HepG2 (cell line): ENCODE data around the gene STX1B. TPM values are rescaled to one million over a fixed set of nuclear protein-coding genes. Genes with fewer than 3 reads are reported as not detected.

ENCODE experiments used
- BCL3 ChIP-seq: sonication (generic); formaldehyde crosslinking; IDR thresholded peaks from 2 replicates; pipeline ENCODE4 v1.5.1; 2020; ENCODE audit warnings: mild to moderate bottlenecking, missing genetic modification reagents, moderate library complexity
- CERS6 ChIP-seq: sonication (generic); formaldehyde crosslinking; IDR thresholded peaks from 2 replicates; pipeline ENCODE4 v1.5.0; 2020; ENCODE audit warnings: missing genetic modification reagents
- CHD4 ChIP-seq: fragments of 200-600 bp; sonication (generic); IDR thresholded peaks from 2 replicates; pipeline ENCODE4 v1.7.0; 2017; ENCODE audit warnings: mild to moderate bottlenecking, low read length, borderline replicate concordance
- ELF1 ChIP-seq: sonication (generic); formaldehyde crosslinking; IDR thresholded peaks from 2 replicates; pipeline ENCODE4 v1.4.0; 2020; ENCODE audit warnings: missing genetic modification reagents
- ETV5 ChIP-seq: IDR thresholded peaks from 2 replicates; pipeline ENCODE4 v1.6.1; 2018; ENCODE audit warnings: missing biosample characterization, missing genetic modification reagents, inconsistent platforms, borderline replicate concordance
- FOXA1 ChIP-seq, 2 experiments: fragments of 450-650 bp in 1 of 2; sonication (generic) in 1 of 2; formaldehyde crosslinking in 1 of 2; IDR thresholded peaks; 2 replicates each; pipeline versions ENCODE4 v1.4.0 to v1.6.1; 2016 to 2020; ENCODE audit warnings: missing genetic modification reagents in 1 of 2
- GMEB1 ChIP-seq: sonication (generic); formaldehyde crosslinking; IDR thresholded peaks from 2 replicates; pipeline ENCODE4 v1.5.1; 2020; ENCODE audit warnings: missing genetic modification reagents, mild to moderate bottlenecking, borderline replicate concordance
- KDM5B ChIP-seq: sonication (generic); formaldehyde crosslinking; IDR thresholded peaks from 2 replicates; pipeline ENCODE4 v1.4.0; 2020; ENCODE audit warnings: missing genetic modification reagents, mild to moderate bottlenecking, borderline replicate concordance
- MBNL3 ChIP-seq: fragments of 250-450 bp; sonication (Bioruptor Pico); conservative IDR thresholded peaks from 2 replicates; pipeline ENCODE4 v1.8.0; 2022; ENCODE audit warnings: mild to moderate bottlenecking, inconsistent platforms
- MIXL1 ChIP-seq: IDR thresholded peaks from 2 replicates; pipeline ENCODE4 v1.6.1; 2016
- NFIC ChIP-seq: IDR thresholded peaks from 2 replicates; pipeline ENCODE4 v1.6.1; 2012; ENCODE audit warnings: mild to moderate bottlenecking, low read length, inconsistent platforms
- SKI ChIP-seq: fragments of 450-650 bp; IDR thresholded peaks from one replicate; pipeline ENCODE4 v1.6.1; 2018; ENCODE audit warnings: mild to moderate bottlenecking; ENCODE audit not compliant: partially characterized antibody
- SOX6 ChIP-seq, 2 experiments: fragments of 450-650 bp in 1 of 2; sonication (generic) in 1 of 2; formaldehyde crosslinking in 1 of 2; IDR thresholded peaks; 2 replicates each; pipeline versions ENCODE4 v1.4.0 to v1.6.1; 2017 to 2020; ENCODE audit warnings: antibody characterized with exemption in 1 of 2, mild to moderate bottlenecking in 1 of 2, missing genetic modification reagents in 1 of 2
- TBX2 ChIP-seq: sonication (generic); formaldehyde crosslinking; IDR thresholded peaks from 2 replicates; pipeline ENCODE4 v1.5.0; 2020; ENCODE audit warnings: missing genetic modification reagents, mild to moderate bottlenecking, borderline replicate concordance
- ZBTB37 ChIP-seq: sonication (generic); formaldehyde crosslinking; IDR thresholded peaks from 2 replicates; pipeline ENCODE4 v1.4.0; 2020; ENCODE audit warnings: mild to moderate bottlenecking, missing genetic modification reagents
- ZMYM3 ChIP-seq: sonication (generic); formaldehyde crosslinking; IDR thresholded peaks from 2 replicates; pipeline ENCODE4 v1.5.1; 2020; ENCODE audit warnings: mild to moderate bottlenecking, missing genetic modification reagents
- ZNF138 ChIP-seq: sonication (generic); formaldehyde crosslinking; IDR thresholded peaks from 2 replicates; pipeline ENCODE4 v1.5.0; 2020; ENCODE audit warnings: mild to moderate bottlenecking, low read depth, missing genetic modification reagents
- ZNF414 ChIP-seq: sonication (generic); formaldehyde crosslinking; IDR thresholded peaks from 2 replicates; pipeline ENCODE4 v1.5.0; 2020; ENCODE audit warnings: missing genetic modification reagents
- ZNF543 ChIP-seq: sonication (generic); formaldehyde crosslinking; IDR thresholded peaks from 2 replicates; pipeline ENCODE4 v1.4.0; 2020; ENCODE audit warnings: mild to moderate bottlenecking, missing genetic modification reagents
- ZSCAN25 ChIP-seq: sonication (generic); formaldehyde crosslinking; IDR thresholded peaks from 2 replicates; pipeline ENCODE4 v1.8.0; 2022; ENCODE audit warnings: mild to moderate bottlenecking, missing genetic modification reagents
- ZXDC ChIP-seq: sonication (generic); formaldehyde crosslinking; IDR thresholded peaks from 2 replicates; pipeline ENCODE4 v1.5.0; 2020; ENCODE audit warnings: mild to moderate bottlenecking, missing genetic modification reagents
- polyA plus RNA-seq, 8 experiments: library from polyadenylated mRNA; depleted of rRNA in 3 of 8; stranded (reverse) in 7 of 8; unstranded in 1 of 8; fragments of >200 nt; fragmentation: Illumina TruSeq in 4 of 8; extraction: Trizol in 4 of 8; gene quantifications; 2 replicates each; pipeline versions ENCODE4 v1.2.1 to v1.2.3, GENCODE V29; 2011 to 2016; ENCODE audit warnings: low read depth in 4 of 8, missing spikeins in 1 of 8, mixed read lengths in 1 of 8; ENCODE audit not compliant: insufficient read depth in 1 of 8
- total RNA-seq, 5 experiments: library from RNA; depleted of rRNA; stranded (reverse); fragments of >200 nt; fragmentation: Illumina TruSeq; extraction: Trizol; gene quantifications; 2 replicates each; pipeline ENCODE4 v1.2.3, GENCODE V29; 2016; ENCODE audit warnings: low read depth in 1 of 5

STX1B gene
- total and polyA plus RNA-seq, 2 of the 13 experiments (the other 11 are each of a cell fraction or from before 2014, with no cell fraction given) = 2.1 to 3.0 TPM

GRCh38 chr16:31023627-31024226 lies 13.3 kb upstream of the STX1B start (continued):
- TF ChIP-seq ZNF543 (no peak), MBNL3 (CRISPR knock-in tag) (no peak), ELF1 (CRISPR knock-in tag) (no peak), SKI (no peak), FOXA1 (IDR thresholded peaks at IDR 0.05) (no peak), FOXA1 (CRISPR knock-in tag; IDR thresholded peaks at IDR 0.05) (peak; percentile 10; the same call in 1 of the 2 replicates), ETV5 (CRISPR knock-in tag) (peak; percentile 31; the same call in 1 of the 2 replicates), CHD4 (no peak), ZNF138 (CRISPR knock-in tag) (no peak), CERS6 (no peak), NFIC (0 out of 2 replicates have a peak, but pooled peaks have one; percentile 22), SOX6 (IDR thresholded peaks at IDR 0.05) (no peak), SOX6 (CRISPR knock-in tag; IDR thresholded peaks at IDR 0.05) (peak; percentile 62), TBX2 (CRISPR knock-in tag) (0 out of 2 replicates have a peak, but pooled peaks have one; percentile 59), ZNF414 (CRISPR knock-in tag) (no peak; the same call in 1 of the 2 replicates), GMEB1 (no peak), ZSCAN25 (no peak), KDM5B (no peak), ZBTB37 (peak; percentile 79; the same call in 1 of the 2 replicates), ZMYM3 (peak; percentile 62), BCL3 (CRISPR knock-in tag) (no peak), MIXL1 (0 out of 2 replicates have a peak, but pooled peaks have one; percentile 24), ZXDC (no peak)
